Suprapubic skin (tissue), 3 donors: ENCODE measurements around the gene CYP39A1.

Source experiments
- POLR2AphosphoS5 ChIP-seq, 3 donors: sonication (generic); formaldehyde crosslinking; IDR thresholded peaks; one replicate each; pipeline ENCODE4 v1.6.1; 2017; ENCODE audit warnings: antibody characterized with exemption in 3 of 3
- TF ChIP-seq, protein P1 (sequence below), 2 donors: fragments of 200-600 bp in 1 of 2; fragments of 450-650 bp in 1 of 2; sonication (generic) in 1 of 2; IDR thresholded peaks; one replicate each; pipeline ENCODE4 v1.5.1; 2016 to 2019; ENCODE audit warnings: antibody characterized with exemption in 2 of 2, mild to moderate bottlenecking in 1 of 2, moderate library complexity in 1 of 2

DNA sequence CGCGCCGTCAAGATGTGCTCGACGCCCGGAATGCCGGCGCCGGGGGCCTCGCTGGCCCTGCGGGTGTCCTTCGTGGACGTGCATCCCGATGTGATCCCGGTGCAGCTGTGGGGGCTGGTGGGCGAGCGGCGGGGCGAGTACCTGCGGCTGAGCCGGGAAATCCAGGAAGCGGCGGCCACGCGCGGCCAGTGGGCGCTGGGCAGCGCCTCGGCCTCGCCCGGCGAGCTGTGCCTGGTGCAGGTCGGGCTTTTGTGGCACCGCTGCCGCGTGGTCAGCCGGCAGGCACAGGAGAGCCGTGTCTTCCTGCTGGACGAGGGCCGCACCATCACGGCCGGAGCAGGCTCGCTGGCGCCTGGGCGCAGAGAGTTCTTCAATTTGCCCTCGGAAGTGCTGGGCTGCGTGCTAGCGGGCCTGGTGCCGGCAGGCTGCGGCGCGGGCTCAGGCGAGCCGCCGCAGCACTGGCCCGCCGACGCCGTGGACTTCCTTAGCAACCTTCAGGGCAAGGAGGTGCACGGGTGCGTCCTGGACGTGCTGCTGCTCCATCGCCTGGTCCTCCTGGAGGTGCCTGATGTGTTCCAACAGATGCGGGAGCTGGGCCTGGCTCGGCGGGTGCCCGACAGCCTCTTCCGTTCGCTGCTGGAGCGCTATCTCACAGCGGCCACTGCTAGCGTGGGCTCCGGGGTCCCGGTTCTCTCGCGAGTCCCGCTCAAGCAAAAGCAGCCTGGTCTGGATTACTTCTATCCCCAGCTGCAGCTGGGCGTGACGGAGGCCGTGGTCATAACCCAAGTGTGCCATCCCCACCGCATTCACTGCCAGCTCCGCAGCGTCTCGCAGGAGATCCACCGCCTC lies 35.7 kb upstream of the CYP39A1 start:
- TF ChIP-seq, protein P1, sequence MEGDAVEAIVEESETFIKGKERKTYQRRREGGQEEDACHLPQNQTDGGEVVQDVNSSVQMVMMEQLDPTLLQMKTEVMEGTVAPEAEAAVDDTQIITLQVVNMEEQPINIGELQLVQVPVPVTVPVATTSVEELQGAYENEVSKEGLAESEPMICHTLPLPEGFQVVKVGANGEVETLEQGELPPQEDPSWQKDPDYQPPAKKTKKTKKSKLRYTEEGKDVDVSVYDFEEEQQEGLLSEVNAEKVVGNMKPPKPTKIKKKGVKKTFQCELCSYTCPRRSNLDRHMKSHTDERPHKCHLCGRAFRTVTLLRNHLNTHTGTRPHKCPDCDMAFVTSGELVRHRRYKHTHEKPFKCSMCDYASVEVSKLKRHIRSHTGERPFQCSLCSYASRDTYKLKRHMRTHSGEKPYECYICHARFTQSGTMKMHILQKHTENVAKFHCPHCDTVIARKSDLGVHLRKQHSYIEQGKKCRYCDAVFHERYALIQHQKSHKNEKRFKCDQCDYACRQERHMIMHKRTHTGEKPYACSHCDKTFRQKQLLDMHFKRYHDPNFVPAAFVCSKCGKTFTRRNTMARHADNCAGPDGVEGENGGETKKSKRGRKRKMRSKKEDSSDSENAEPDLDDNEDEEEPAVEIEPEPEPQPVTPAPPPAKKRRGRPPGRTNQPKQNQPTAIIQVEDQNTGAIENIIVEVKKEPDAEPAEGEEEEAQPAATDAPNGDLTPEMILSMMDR (IDR thresholded peaks at IDR 0.05) = no peak
- TF ChIP-seq POLR2AphosphoS5 (IDR thresholded peaks at IDR 0.05) = no peak
